ENCODE measurements around the gene WNT3A.

The WNT3A gene

GRCh38 chr1:228045405-228045804 is 38.6 kb downstream of the WNT3A start:
- no peak overlapping the region for H3K27ac ChIP-seq
- TF ChIP-seq CTCF (conservative IDR thresholded peaks at IDR 0.05) (no peak), ZFX (IDR thresholded peaks at IDR 0.05) (no peak)

GRCh38 chr1:228045871-228046270 is 39.1 kb downstream of the WNT3A start:
- H3K27ac ChIP-seq = no peak overlapping the region
- TF ChIP-seq CTCF (conservative IDR thresholded peaks at IDR 0.05) (no peak), ZFX (IDR thresholded peaks at IDR 0.05) (no peak)

GRCh38 chr1:228046421-228047182 is 39.8 kb downstream of the WNT3A start:
- TF ChIP-seq CTCF (conservative IDR thresholded peaks at IDR 0.05) = no peak
- TF ChIP-seq ZFX (IDR thresholded peaks at IDR 0.05) = no peak
- no peak overlapping the region for H3K27ac ChIP-seq

GRCh38 chr1:228047183-228047466 is 40.3 kb downstream of the WNT3A start:
- TF ChIP-seq ZFX (IDR thresholded peaks at IDR 0.05) (no peak), CTCF (conservative IDR thresholded peaks at IDR 0.05) (no peak)
- no peak overlapping the region for H3K27ac ChIP-seq

GRCh38 chr1:228048120-228048519 is 41.3 kb downstream of the WNT3A start:
- TF ChIP-seq ZFX (IDR thresholded peaks at IDR 0.05) = no peak
- TF ChIP-seq CTCF (conservative IDR thresholded peaks at IDR 0.05) = no peak
- H3K27ac ChIP-seq = no peak overlapping the region

GRCh38 chr1:228048659-228049298 is 42.0 kb downstream of the WNT3A start:
- TF ChIP-seq CTCF (conservative IDR thresholded peaks at IDR 0.05) (no peak), ZFX (IDR thresholded peaks at IDR 0.05) (no peak)
- no peak overlapping the region for H3K27ac ChIP-seq

- TF ChIP-seq ZFX (IDR thresholded peaks at IDR 0.05) = no peak
- TF ChIP-seq CTCF (conservative IDR thresholded peaks at IDR 0.05) = no peak
- H3K27ac ChIP-seq = no peak overlapping the region
Observed at GRCh38 chr1:228050571-228051231, 43.9 kb downstream of the WNT3A start.

Measured in C4-2B (cell line).